Activated naive CD4-positive, alpha-beta T cell treated with anti-CD3 and anti-CD28 coated beads for 36 hours (primary cell): Measurements from ENCODE around the gene KHDRBS1. TPM values are rescaled to one million over a fixed set of nuclear protein-coding genes. Genes with fewer than 3 reads are reported as not detected.
"Not testable (repeated sequence)": the region's sequence is repeated elsewhere in the genome, so short reads cannot be mapped to it uniquely, and the experiment has no call there.

Source experiments
- CTCF ChIA-PET: fragments of 350-600 bp; sonication (Branson Sonifier 250); formaldehyde crosslinking; loops from one replicate; lab custom pipeline; 2021; ENCODE audit warnings: antibody characterized with exemption; lab: Charles Lee
- DNase-seq: peaks from one replicate; pipeline ENCODE4 v3.0.0-alpha.2; 2020
- H3K27ac Mint-ChIP-seq: one replicate; pipeline ENCODE4 v1.8.0; 2021; ENCODE audit warnings: mild to moderate bottlenecking, mixed read lengths
- H3K27me3 Mint-ChIP-seq: one replicate; pipeline ENCODE4 v1.8.0; 2021; ENCODE audit warnings: low read depth, mixed read lengths
- H3K36me3 Mint-ChIP-seq: one replicate; pipeline ENCODE4 v1.8.0; 2021; ENCODE audit warnings: low read depth, mixed read lengths
- H3K4me1 Mint-ChIP-seq: one replicate; pipeline ENCODE4 v1.8.0; 2021; ENCODE audit warnings: low read depth, mixed read lengths
- H3K4me3 Mint-ChIP-seq: one replicate; pipeline ENCODE4 v1.8.0; 2021; ENCODE audit warnings: mild to moderate bottlenecking, moderate library complexity, mixed read lengths
- H3K9me3 Mint-ChIP-seq: one replicate; pipeline ENCODE4 v1.8.0; 2021; ENCODE audit warnings: mixed read lengths
- intact Hi-C: fragments of 100-400 bp; cut with micrococcal nuclease; formaldehyde crosslinking; loops from one replicate; pipeline ENCODE4 v1.15.1; 2023
- total RNA-seq, 2 experiments: library from RNA; stranded (reverse); gene quantifications; one replicate each; pipeline ENCODE4 v1.2.3, GENCODE V29; 2021

KHDRBS1 gene
- total RNA-seq, 2 experiments from 2014 or later = 189 to 198 TPM

- intact Hi-C loops = loop anchor here (1.0 to 10.0 kb wide), 11 partner anchors 36 to 745 kb away; partner anchors contain the start of genes ADGRB2, CCDC28B, KHDRBS1 and KPNA6
- Mint-ChIP-seq H3K27me3 (no peaks in the 10 kb centered on the region), H3K27ac (peak overlapping the region; percentile 85), H3K36me3 (peaks cover 2% of the 10 kb centered on the region), H3K4me3 (peak overlapping the region; percentile 87), H3K4me1 (peaks cover 30% of the 10 kb centered on the region), H3K9me3 (no peaks in the 10 kb centered on the region)
- DNase-seq = peak; percentile 74
- CTCF ChIA-PET = interaction anchor here (0.8 to 1.3 kb wide), 3 partner anchors 11 to 143 kb away, joined by 3 read pairs; no protein-coding TSS in a partner anchor
Observed at GRCh38 chr1:32071758-32072621, 58.3 kb downstream of the KHDRBS1 start.

DNA sequence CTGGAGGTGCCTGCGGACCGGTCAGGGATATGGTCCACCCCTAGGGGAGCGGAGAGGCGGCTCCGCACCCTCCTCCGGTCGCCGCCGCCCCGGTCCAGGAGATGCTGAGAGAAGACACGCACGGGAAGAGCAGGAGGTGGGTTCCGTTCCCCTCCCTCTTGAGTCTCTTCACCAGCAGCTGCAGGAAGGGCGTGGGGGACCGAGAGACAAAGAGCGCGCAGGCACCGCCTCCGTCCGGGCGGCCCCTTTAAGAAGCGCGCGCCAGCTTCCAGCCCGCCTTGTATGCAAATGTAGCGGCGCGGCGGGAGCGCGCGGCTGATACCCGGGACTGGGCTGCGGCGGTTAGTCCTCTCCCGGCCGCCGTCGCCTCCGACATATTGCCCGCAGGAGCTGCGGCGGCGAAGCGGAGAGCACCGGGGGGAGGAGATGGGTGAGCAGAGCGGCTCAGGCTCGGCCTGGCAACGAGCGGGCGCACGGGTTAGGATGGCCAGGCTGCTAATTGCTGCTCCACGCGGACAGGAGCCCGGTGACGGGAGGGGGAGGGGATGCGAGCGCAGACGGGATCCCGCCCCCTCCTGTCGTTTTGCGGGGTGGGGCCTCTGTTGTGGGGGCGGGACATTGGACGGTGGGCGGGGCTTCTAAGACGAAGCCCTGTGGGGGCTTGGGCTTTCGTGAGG lies 59.1 kb downstream of the KHDRBS1 start, which contains the start of gene TMEM39B:
TMEM39B (plus strand) TSS at position 318 of the 677 bp plus-strand sequence; CDS start at position 427, 109 bp downstream.
- no peaks in the 10 kb centered on the region for H3K9me3 Mint-ChIP-seq
- H3K27ac Mint-ChIP-seq = peak within 1 kb of the TSS; percentile 85
- intact Hi-C loops = loop anchor here (1.0 to 10.0 kb wide), 11 partner anchors 36 to 744 kb away; partner anchors contain the start of genes ADGRB2, CCDC28B, KHDRBS1 and KPNA6
- H3K36me3 Mint-ChIP-seq = peaks cover 6% of the 10 kb centered on the region
- CTCF ChIA-PET = interaction anchor here (0.7 to 3.6 kb wide), 7 partner anchors 10 to 257 kb away, joined by 3 to 12 read pairs (median 3); partner anchors contain the start of gene KPNA6
- DNase-seq = peak; percentile 95
- no peaks in the 10 kb centered on the region for H3K27me3 Mint-ChIP-seq
- peak within 1 kb of the TSS; percentile 87 for H3K4me3 Mint-ChIP-seq
- H3K4me1 Mint-ChIP-seq = peaks cover 32% of the 10 kb centered on the region

DNA sequence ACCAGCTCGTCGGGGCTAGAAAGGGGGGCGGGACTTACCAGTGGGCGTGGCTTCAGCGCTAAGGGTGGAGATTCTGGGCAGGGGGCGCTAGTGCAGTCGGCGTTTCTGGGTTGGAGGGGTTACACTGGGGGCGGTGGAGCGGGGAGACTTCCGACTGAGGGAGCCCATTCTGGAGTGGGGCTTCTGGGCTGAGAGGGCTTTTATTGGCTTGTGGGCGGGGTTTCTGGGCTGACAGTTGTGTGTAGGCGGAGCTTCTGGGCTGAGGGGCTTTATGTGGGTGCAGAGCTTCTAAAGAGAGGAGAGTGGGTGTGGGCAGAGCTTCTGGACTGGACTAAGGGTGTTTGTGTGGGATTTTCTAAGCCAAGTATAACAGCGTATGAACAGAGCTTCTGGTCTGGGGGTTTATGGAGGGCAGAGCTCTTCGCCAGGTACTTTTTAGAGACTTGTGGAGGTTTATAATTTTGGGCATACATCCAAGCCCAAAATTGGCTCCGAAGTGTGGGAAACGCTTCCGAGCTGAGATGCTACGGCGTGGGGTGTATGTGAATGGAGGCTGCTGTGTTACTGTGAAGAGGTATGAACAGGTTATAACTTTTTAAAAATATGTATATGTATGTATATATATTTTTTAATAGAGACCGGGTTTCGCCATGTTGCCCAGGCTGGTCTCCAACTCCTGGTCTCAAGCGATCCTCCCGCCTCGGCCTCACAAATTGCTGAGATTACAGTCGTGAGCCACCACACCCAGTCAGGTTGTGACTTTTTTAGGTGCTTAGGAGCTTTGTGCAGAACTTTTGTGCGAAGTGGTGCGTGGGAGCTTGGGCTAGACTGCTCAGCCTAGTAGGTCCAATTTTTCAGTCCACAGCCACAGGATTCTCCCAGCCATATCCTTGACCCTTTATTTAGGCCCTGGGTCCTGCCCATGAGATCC lies 59.9 kb downstream of the KHDRBS1 start:
- peaks cover 32% of the 10 kb centered on the region for H3K4me1 Mint-ChIP-seq
- CTCF ChIA-PET = interaction anchor here (0.6 to 3.6 kb wide), 9 partner anchors 11 to 258 kb away, joined by 3 to 12 read pairs (median 3); partner anchors contain the start of gene KPNA6
- no peaks in the 10 kb centered on the region for H3K9me3 Mint-ChIP-seq
- peaks cover 6% of the 10 kb centered on the region for H3K36me3 Mint-ChIP-seq
- H3K27ac Mint-ChIP-seq = peak overlapping the region; percentile 85
- H3K27me3 Mint-ChIP-seq = no peaks in the 10 kb centered on the region
- peak overlapping the region; percentile 87 for H3K4me3 Mint-ChIP-seq
- intact Hi-C loops = loop anchor here (2.0 to 10.0 kb wide), 7 partner anchors 89 to 743 kb away; partner anchors contain the start of genes ADGRB2, PEF1, RBBP4 and S100PBP
- no peak for DNase-seq

- intact Hi-C loops = loop anchor here (5.0 to 10.0 kb wide), 2 partner anchors 313 to 430 kb away; partner anchors contain the start of genes ADGRB2 and PEF1
- Mint-ChIP-seq H3K36me3 (peaks cover 8% of the 10 kb centered on the region), H3K4me1 (peaks cover 32% of the 10 kb centered on the region), H3K27ac (no peak overlapping the region), H3K9me3 (no peaks in the 10 kb centered on the region), H3K4me3 (no peak overlapping the region), H3K27me3 (no peaks in the 10 kb centered on the region)
- CTCF ChIA-PET = interaction anchor here (1.4 to 3.6 kb wide), 2 partner anchors 13 to 34 kb away, joined by 3 to 12 read pairs; partner anchors contain the start of gene KPNA6
- DNase-seq = no peak
Observed at GRCh38 chr1:32074841-32075240, 61.2 kb downstream of the KHDRBS1 start.

DNA sequence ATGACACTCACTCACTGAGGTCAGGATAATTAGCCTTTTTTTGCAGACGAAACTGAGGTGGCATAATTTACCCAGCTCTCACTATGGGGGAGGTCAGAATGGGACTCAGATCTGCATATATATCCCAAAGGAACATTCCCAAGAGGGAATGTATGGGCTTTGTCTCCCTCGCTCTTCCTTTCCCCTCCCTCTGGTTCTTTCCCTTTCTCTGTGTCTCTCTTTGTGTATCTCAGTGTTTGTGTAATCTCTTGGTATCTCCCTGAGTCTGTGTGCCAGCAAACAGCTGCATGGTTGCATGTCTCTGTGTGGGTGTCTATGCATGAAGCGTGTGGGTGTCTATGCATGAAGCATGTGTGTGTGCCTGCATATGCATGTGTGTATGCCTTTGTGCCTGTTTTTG lies 63.8 kb downstream of the KHDRBS1 start:
- H3K27me3 Mint-ChIP-seq = no peaks in the 10 kb centered on the region
- H3K4me3 Mint-ChIP-seq = no peak overlapping the region
- H3K9me3 Mint-ChIP-seq = no peaks in the 10 kb centered on the region
- peaks cover 24% of the 10 kb centered on the region for H3K4me1 Mint-ChIP-seq
- intact Hi-C loops = loop anchor here (10.0 kb wide), 1 partner anchor 433 kb away; the partner anchor contains the start of gene PEF1
- no peak for DNase-seq
- peaks cover 17% of the 10 kb centered on the region for H3K36me3 Mint-ChIP-seq
- CTCF ChIA-PET = no interaction called here
- no peak overlapping the region for H3K27ac Mint-ChIP-seq

DNA sequence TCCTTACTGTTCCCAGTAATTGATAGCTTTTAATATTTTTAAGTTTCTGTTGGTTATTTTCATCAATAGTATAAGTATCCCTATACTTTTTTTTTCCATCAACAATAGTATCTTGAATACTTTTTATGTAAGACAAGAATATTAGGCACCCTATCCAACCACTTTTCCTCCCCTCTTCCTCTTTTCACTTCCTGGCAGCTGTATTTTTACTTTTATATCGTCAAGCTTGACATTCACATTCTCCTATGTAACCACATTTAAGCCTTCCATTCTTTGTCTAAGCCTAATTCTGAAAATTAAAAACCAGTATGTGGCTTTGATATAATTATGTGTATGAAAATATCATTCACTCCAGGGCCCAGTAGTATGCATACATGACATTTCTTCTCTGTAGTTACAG lies 68.4 kb downstream of the KHDRBS1 start:
- intact Hi-C loops = no loop called here
- Mint-ChIP-seq H3K27ac (no peak overlapping the region), H3K4me3 (no peak overlapping the region), H3K9me3 (no peaks in the 10 kb centered on the region), H3K4me1 (peaks cover 4% of the 10 kb centered on the region), H3K27me3 (no peaks in the 10 kb centered on the region), H3K36me3 (peaks cover 29% of the 10 kb centered on the region)
- CTCF ChIA-PET = interaction anchor here (0.6 to 0.7 kb wide), 2 partner anchors 16 to 72 kb away, joined by 3 to 4 read pairs; no protein-coding TSS in a partner anchor
- no peak for DNase-seq

DNA sequence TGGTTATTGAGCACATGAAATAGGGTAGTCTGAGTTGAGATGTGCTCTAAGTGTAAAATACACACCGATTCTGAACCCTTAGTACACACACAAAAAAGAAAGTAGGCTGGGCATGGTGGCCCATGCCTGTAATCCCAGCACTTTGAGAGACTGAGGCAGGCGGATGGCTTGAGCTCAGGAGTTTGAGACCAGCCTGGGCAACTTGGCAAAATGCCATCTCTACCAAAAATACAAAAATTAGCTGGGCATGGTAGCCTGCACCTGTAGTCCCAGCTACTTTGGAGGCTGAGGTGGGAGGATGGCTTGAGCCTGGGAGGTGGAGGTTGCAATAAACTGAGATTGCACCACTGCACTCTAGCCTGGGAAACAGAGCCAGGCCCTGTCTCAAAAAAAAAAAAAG lies 72.7 kb downstream of the KHDRBS1 start:
- H3K4me1 Mint-ChIP-seq, H3K27me3 Mint-ChIP-seq, H3K9me3 Mint-ChIP-seq, H3K4me3 Mint-ChIP-seq, intact Hi-C loops, DNase-seq, H3K27ac Mint-ChIP-seq: not testable (repeated sequence)
- H3K36me3 Mint-ChIP-seq = peaks cover 22% of the 10 kb centered on the region
- CTCF ChIA-PET = interaction anchor here (0.6 to 0.9 kb wide), 2 partner anchors 13 to 37 kb away, joined by 3 read pairs; partner anchors contain the start of gene TMEM39B

DNA sequence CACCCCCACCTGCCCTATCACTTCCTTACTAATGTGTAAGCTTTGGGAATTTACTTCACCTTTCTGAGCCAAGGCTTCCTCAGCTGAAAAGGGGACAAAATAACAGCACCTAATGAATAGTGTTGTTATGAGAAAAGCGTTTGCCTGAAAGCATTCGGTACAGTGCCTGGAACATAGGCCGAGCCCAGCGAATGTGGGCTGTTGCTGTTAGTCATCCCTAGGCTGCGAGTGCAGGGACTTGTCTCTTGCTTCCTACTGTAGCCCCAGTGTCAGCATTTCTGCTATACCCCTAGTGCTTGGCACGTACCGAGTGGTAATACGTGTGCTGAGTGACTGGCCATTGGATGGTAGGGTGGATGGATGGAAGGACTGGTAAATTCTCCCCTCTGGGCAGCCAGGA lies 77.5 kb downstream of the KHDRBS1 start:
- Mint-ChIP-seq H3K9me3 (no peaks in the 10 kb centered on the region), H3K27ac (no peak overlapping the region), H3K36me3 (peaks cover 23% of the 10 kb centered on the region), H3K4me1 (no peaks in the 10 kb centered on the region), H3K4me3 (no peak overlapping the region), H3K27me3 (no peaks in the 10 kb centered on the region)
- no peak for DNase-seq
- intact Hi-C loops = no loop called here
- CTCF ChIA-PET = no interaction called here

DNA sequence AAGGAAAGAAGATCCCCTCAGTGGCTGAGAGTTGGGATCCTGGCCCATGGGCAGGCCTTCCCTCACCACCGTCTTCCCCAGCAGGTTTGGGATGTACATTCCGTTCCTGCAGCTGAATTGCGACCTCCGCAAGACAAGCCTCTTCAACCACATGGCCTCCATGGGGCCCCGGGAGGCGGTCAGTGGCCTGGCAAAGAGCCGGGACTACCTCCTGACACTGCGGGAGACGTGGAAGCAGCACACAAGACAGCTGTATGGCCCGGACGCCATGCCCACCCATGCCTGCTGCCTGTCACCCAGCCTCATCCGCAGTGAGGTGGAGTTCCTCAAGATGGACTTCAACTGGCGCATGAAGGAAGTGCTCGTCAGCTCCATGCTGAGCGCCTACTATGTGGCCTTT lies 77.9 kb downstream of the KHDRBS1 start:
- intact Hi-C loops = no loop called here
- no peak overlapping the region for H3K4me3 Mint-ChIP-seq
- CTCF ChIA-PET = no interaction called here
- no peaks in the 10 kb centered on the region for H3K4me1 Mint-ChIP-seq
- H3K36me3 Mint-ChIP-seq = peaks cover 22% of the 10 kb centered on the region
- H3K27me3 Mint-ChIP-seq = no peaks in the 10 kb centered on the region
- no peak for DNase-seq
- no peak overlapping the region for H3K27ac Mint-ChIP-seq
- H3K9me3 Mint-ChIP-seq = no peaks in the 10 kb centered on the region
